SKM-1 treated with dmso at 0.1 percent for 144 hours (cell line): Measurements from ENCODE around the gene CLCN4.

ENCODE experiments used
- DNase-seq: peaks from one replicate; lab custom pipeline; 2025; ENCODE audit not compliant: unreplicated experiment; lab: John Stamatoyannopoulos, UW

The CLCN4 gene

DNA sequence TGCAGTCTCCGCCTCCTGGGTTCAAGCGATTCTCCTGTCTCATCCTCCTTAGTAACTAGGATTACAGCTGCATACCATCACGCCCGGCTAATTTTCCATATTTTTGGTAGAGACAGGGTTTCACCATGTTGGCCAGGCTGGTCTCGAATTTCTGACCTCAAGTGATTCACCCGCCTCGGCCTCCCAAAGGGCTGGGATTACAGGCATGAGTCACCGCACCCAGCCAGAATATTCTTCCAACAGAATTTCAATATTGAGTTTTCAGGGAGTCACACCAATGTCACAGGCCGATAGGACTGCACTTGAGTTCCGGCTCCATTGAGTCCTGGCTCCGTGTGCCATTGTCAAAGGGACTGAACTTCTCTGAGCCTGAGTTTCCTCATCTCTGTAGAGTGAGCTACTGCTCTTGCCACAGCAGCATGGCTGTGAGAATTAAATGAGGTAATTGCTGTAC, 82.9 kb downstream of the CLCN4 start:
- no peak for DNase-seq

DNA sequence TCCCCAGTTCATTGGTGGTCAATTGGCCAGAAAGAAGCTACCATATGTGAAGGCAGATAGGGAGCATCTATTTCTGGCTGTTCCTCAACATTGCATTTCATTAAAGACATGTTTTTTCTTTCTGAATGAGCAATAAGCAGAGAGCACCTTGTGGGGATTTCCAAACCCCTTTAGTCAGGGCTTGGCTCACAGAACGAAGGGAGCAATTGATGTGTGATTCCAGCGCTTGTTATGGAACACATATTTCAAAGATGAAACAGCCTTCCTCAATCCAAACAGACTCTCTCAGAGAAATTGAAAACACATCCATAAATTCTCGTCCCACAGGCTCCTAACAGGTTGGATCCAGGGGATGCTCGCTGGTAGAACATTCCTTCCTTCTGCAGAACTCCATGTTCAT, 84.1 kb downstream of the CLCN4 start:
- DNase-seq, result no peak

DNA sequence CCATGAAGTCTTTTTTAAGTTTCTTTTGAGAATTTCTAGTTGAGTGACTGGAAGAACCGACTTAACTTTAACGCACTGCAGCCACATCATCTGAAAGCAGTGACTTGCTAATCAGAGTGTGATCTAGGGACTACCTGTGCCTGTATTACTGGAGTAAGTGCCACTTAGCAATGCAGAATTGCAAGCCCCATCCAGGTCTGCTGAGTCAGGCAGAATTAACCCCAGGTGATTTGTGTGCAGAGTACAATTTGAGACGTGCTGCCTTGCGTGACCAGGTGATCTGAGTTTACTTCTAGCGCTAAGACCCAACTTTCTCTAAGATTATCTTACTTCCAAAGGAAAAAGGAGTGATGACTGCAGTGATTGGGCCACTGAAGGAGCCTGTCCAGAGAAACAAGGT, 85.3 kb downstream of the CLCN4 start:
- no peak for DNase-seq

DNA sequence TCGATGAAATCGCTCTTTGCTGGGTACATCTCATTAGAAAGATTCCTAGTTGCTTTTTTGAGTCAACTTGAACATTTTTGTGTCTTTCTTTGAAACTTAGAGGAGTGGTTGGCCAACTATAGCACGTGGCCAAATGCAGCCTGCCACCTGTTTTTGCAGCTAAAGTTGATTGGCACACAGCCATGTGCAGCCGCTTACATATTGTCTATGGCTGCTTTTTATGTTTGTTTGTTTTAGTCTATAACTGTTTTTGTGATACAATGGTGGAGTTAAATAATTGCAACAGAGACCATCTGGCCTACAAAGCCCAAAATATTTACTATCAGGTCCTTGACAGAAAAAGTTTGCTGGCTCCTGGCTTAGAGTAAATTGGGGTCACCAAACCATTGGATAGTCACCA, 86.3 kb downstream of the CLCN4 start:
- DNase-seq, result no peak

DNA sequence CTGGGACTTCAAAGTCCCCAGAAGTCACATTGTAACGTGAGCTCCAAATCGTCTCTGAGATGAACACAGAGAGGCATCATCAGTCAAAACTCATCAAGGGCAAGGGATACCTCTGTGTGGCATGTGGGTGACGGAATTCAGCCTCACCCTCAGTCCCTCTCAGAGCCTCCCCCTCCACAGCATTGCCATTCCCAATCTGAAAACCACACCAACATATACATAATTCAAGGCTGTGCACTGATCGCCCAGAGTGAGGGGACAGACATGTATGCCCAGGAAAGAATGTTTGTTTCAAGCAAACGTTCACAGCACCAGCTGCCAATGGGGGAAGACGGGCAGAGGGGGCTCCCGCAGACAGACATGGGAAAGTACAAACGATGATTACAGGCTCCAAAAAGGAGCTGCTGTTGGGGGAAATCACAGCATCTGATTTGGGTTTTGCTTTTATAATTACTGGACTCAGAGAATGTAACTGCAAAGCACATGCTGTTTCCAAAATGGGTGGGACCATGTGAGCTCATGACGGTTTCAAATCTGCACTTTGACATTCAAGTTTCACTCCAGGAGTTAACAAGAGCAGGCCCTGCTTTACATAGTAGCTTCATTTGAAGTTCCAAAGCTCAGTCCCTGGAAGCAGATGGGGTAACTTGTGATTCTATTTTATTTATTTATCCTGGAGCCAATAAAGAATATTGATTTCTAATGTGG, 88.3 kb downstream of the CLCN4 start:
- no peak for DNase-seq

DNA sequence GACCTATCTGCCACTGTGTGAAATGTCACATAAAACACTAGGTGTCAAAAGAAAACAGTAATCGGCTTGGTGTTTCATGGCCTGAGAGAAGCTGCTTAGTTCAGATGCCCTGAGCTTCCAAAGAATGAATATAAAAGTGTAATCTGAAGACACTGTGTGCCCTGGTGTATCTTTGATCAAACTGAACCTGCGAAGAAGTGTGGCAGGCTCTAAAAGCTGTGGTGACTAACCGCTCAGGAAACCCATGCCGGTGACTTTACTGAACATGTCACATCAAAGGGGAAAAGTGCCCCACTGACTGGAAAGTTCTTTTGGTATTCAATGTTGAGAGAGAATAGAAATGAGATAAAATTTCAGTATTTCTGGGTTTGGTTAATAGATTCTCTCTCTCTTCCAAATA, 89.1 kb downstream of the CLCN4 start:
- DNase-seq, result no peak

DNA sequence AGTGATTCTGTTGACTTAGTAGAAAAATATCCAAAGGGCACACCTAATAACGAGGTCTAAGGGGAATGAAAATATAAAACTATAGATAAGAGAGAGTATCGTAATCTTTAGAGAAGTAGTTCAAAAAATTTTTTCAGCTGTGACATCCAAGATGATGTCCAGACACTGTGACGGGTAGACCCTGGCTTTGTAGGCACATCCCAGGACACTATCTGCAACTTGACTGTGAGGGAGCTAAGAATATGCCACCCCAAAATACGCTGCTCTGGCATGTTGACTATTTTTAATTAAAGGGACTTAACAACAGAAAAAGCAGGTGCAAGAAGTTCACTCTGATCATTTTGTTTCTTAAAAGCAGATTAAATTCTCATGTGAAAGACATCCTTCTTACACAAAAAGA, 89.5 kb downstream of the CLCN4 start:
- DNase-seq, result no peak

DNA sequence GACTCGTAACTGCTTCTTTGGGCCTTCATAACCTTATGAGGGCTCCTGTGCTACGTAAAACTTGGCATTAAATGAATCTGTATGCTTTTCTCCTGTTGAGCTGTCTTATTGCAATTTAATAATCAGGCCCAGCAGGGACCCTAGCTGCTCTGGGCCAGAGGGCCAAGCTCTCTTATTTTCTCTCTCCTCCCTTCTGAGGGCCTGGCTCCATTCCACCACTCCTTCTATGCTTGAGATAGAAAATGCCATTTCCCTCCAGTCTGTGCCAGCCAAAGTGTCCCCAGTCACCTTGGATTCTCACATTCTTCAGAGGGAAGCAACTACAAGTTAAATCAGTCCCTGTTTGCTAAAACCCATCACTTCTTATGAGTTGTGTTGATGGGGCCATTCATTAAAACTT, 90.1 kb downstream of the CLCN4 start:
- no peak for DNase-seq

DNA sequence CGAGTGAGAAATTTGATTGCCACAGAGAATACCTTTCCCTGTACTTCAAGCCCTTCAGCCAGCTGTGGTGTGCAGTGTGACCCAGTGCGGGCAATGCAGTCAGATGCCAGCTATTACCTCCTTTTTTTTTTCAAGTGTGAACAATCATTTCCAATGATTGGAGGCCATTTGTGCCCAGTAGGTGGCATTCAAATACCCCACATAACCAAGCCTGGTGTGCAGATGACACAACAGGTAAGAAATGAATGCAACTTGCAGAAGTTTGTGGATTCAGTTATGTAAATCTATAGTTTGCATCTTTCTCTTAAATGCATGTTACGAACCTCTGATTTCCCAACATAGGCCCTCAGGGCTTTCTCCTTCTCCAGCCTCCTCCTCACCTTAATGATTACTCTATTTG, 98.0 kb downstream of the CLCN4 start:
- DNase-seq, result no peak

DNA sequence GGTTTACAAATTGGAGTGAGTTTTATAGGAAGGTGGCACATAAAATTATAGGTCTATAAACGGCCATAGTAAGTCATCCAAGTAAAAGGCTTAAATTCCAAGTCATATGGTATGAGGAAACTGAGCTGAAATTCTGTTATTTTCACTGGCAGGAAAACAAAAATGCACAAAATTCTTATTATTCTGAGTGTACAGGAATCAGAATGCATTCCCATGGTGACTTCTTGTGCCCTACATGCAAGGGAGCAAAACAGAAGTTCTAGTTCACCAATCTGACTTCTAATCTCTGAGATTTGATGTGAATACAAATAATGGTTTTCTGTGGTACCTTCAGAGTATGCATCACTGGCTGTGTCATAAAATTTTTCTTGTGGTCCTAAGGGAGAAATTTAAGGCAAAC, 102.9 kb downstream of the CLCN4 start:
- DNase-seq, result no peak

DNA sequence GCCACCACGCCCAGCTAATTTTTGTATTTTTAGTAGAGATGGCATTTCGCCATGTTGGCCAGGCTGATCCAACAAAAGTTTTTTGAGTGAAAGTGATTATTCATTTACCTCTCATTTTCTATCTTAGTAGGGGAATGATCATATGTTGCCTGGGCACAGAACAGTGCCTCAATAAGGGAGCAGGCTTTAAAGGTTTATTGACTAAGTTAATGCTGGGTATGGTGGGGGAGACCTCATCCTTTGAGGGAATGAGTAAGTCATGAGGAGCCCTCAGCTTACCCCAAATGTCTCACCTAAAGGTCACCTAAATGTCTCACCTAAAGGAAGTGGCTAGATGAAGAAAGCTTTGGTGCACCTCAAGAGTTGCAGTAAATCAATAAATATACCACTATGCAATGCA, 109.0 kb downstream of the CLCN4 start:
- no peak for DNase-seq

DNA sequence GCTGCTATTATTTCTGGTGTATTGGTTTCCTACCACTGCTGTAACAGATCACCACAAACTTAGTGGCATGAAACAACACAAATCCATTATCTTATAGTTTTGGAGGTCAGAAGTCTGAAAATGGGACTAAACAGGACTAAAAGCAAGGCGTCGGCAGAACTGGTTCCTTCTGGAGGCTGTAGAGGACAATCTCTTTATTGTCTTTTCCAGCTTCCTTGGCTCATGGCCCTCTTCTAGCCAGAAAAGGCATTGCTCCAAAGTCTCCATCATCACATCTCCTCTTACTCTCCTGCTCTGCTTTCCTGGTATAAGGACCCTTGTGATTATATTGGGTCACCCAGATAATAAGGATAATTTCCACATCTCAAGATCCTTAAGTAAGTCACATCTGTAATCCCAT, 121.9 kb downstream of the CLCN4 start:
- no peak for DNase-seq

DNA sequence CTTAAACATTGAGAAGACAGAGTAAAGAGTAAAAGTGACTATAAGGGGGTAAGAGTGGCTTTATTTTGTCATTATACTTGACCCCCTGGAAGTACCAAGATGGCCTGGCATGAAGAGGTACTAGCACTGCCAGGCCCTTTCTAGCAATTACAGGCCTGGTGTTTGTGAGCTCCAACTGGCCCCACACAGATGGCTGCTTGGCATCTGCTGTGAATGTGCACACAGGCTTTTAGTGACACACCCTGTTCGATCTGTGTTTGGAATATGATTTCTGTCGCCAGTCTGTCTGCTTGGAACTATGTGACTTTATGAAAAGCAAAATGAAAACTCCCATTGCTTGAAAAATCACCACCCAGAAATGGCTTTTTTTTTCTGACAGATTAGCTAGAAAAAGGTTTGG, 123.3 kb downstream of the CLCN4 start:
- no peak for DNase-seq

DNA sequence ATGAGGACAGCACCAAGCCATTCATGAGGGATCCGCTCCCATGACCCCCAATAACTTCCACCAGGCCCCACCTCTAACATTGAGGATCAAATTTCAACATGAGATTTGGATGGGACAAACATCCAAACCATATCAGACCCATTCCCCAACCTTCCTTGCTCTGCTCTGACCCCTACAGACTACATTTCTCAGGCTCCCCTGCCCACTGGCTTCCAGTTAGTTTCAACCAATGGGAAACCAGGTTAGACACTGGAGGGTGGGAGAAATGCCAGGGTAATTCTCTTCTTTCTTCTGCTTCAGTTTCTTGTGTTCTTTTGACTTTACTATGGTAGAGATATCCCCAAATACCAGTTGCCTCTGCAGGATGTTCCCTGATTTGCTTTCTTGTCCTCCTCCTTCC, 125.7 kb downstream of the CLCN4 start:
- no peak for DNase-seq

DNA sequence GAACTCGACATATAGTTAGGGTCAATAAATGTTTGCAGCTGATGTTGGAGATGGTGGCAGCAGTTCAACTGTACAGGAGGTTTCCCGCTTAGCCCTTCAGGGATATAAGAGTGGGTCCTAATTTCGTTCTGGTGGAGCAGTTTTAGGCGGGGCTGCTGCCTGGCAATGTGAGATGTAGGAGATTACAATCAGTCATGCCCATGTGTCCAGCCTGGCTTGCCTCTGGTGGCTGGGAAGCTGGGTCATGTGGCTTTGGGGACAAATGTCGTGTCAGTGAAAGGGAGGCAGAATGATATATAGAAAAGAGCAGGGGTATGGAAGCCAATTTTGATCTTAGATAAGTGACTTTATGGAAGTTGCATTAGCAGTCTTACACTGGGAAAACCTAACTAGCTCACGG, 129.4 kb downstream of the CLCN4 start:
- DNase-seq, result no peak
